ENCODE measurements around the gene SUCLG1. TPM values are rescaled to one million over a fixed set of nuclear protein-coding genes. Genes with fewer than 3 reads are reported as not detected.

Gene SUCLG1
- 10 to 100 TPM; 33.6 to 41.9 TPM for total RNA-seq
- polyA plus RNA-seq (2013, experiment 1 of 2) = 53.4 TPM
- polyA plus RNA-seq (2013, experiment 2 of 2) = 52.8 TPM
- long read RNA-seq, experiment 1, transcript SUCLG1-201 (9 exons, 1,475 nt) = major isoform, 16 of 27 reads
- long read RNA-seq, experiment 1, partial matches to known transcripts = 5 of 27 reads
- long read RNA-seq, experiment 1, other reads (novel, unspliced or antisense) = 5 of 27 reads
- long read RNA-seq, experiment 2, transcript SUCLG1-201 (9 exons, 1,475 nt) = major isoform, 37 of 40 reads
- long read RNA-seq, experiment 2, partial matches to known transcripts = 2 of 40 reads
- long read RNA-seq, experiment 2, other reads (novel, unspliced or antisense) = 1 of 40 reads
- long read RNA-seq, experiment 3, transcript SUCLG1-201 (9 exons, 1,475 nt) = major isoform, 106 of 120 reads
- long read RNA-seq, experiment 3, partial matches to known transcripts = 3 of 120 reads
- long read RNA-seq, experiment 3, other reads (novel, unspliced or antisense) = 11 of 120 reads
- long read RNA-seq, experiment 4, transcript SUCLG1-201 (9 exons, 1,475 nt) = major isoform, 80 of 80 reads
- long read RNA-seq, experiment 4, partial matches to known transcripts = 0 of 80 reads
- long read RNA-seq, experiment 4, other reads (novel, unspliced or antisense) = 0 of 80 reads

GRCh38 chr2:84459018-84459943 lies at the start of gene SUCLG1:
Gene SUCLG1 (minus strand): TSS chr2:84459280. CDS start chr2:84459269, 11 bp downstream.
- H3K27me3 Mint-ChIP-seq (ENCODE audit: insufficient read depth) = no peaks in the 10 kb centered on the region

GRCh38 chr2:84498150-84498799 lies 39.2 kb upstream of the SUCLG1 start:
- no peak for TF ChIP-seq CTCF (conservative IDR thresholded peaks at IDR 0.05)
- Mint-ChIP-seq H3K4me1 (no peaks in the 10 kb centered on the region), H3K9me3 (no peaks in the 10 kb centered on the region), H3K27ac (no peak overlapping the region), H3K36me3 (ENCODE audit: low read depth) (no peaks in the 10 kb centered on the region), H3K4me3 (no peak overlapping the region), H3K27me3 (ENCODE audit: insufficient read depth) (peaks cover 5% of the 10 kb centered on the region)
- H3K27ac ChIP-seq (ENCODE audit: low read depth, low read length) = no peak overlapping the region
- DNase-seq = no peak
- no peak overlapping the region for H3K9ac ChIP-seq (ENCODE audit: extremely low read depth, low read length, poor library complexity, severe bottlenecking)
- H3K4me1 ChIP-seq (ENCODE audit: control insufficient read depth, insufficient read depth, low read length) = no peaks in the 10 kb centered on the region
- no peaks in the 10 kb centered on the region for H3K36me3 ChIP-seq (ENCODE audit: control insufficient read depth, insufficient read depth, low read length)
- no peak overlapping the region for H3K4me3 ChIP-seq (ENCODE audit: low read length)
- no peaks in the 10 kb centered on the region for H3K27me3 ChIP-seq (ENCODE audit: control insufficient read depth, insufficient read depth, low read length, poor library complexity, severe bottlenecking)
- no peaks in the 10 kb centered on the region for H3K9me3 ChIP-seq (ENCODE audit: control insufficient read depth, low read length)

More at GRCh38 chr2:84459018-84459943, at the start of gene SUCLG1:
- Histone ChIP-seq H3K4me1 (ENCODE audit: control insufficient read depth, insufficient read depth, low read length) (no peaks in the 10 kb centered on the region), H3K9ac (ENCODE audit: extremely low read depth, low read length, poor library complexity, severe bottlenecking) (peak within 1 kb of the TSS; percentile 67), H3K4me3 (ENCODE audit: low read length) (peak within 1 kb of the TSS; percentile 85), H3K27ac (ENCODE audit: low read depth, low read length) (peak within 1 kb of the TSS; percentile 65), H3K27me3 (ENCODE audit: control insufficient read depth, insufficient read depth, low read length, poor library complexity, severe bottlenecking) (no peaks in the 10 kb centered on the region), H3K36me3 (ENCODE audit: control insufficient read depth, insufficient read depth, low read length) (no peaks in the 10 kb centered on the region), H3K9me3 (ENCODE audit: control insufficient read depth, low read length) (peaks cover 18% of the 10 kb centered on the region)
- Mint-ChIP-seq H3K36me3 (ENCODE audit: low read depth) (no peaks in the 10 kb centered on the region), H3K4me3 (peak within 1 kb of the TSS; percentile 89), H3K27ac (peak within 1 kb of the TSS; percentile 97), H3K9me3 (peaks cover 5% of the 10 kb centered on the region), H3K4me1 (peaks cover 41% of the 10 kb centered on the region)
- DNase-seq = peak; percentile 91
- no peak for TF ChIP-seq CTCF (conservative IDR thresholded peaks at IDR 0.05)
- 0 to 1% methylated on average over 25 to 57 of the region's 57 CpGs for WGBS, 2 experiments (ENCODE audit: insufficient coverage in 1 of 2, insufficient read length in 1 of 2)

- TF ChIP-seq CTCF (conservative IDR thresholded peaks at IDR 0.05) = no peak
- 93% methylated on average over 2 to 3 of the region's 3 CpGs for WGBS, 2 experiments (ENCODE audit: insufficient coverage in 1 of 2, insufficient read length in 1 of 2)
- Histone ChIP-seq H3K9ac (ENCODE audit: extremely low read depth, low read length, poor library complexity, severe bottlenecking) (no peak overlapping the region), H3K36me3 (ENCODE audit: control insufficient read depth, insufficient read depth, low read length) (no peaks in the 10 kb centered on the region), H3K9me3 (ENCODE audit: control insufficient read depth, low read length) (no peaks in the 10 kb centered on the region), H3K27ac (ENCODE audit: low read depth, low read length) (no peak overlapping the region), H3K4me1 (ENCODE audit: control insufficient read depth, insufficient read depth, low read length) (no peaks in the 10 kb centered on the region), H3K27me3 (ENCODE audit: control insufficient read depth, insufficient read depth, low read length, poor library complexity, severe bottlenecking) (no peaks in the 10 kb centered on the region), H3K4me3 (ENCODE audit: low read length) (no peak overlapping the region)
- H3K36me3 Mint-ChIP-seq (ENCODE audit: low read depth) = no peaks in the 10 kb centered on the region
- no peak overlapping the region for H3K4me3 Mint-ChIP-seq
- no peak for DNase-seq
- H3K9me3 Mint-ChIP-seq = no peaks in the 10 kb centered on the region
- no peaks in the 10 kb centered on the region for H3K4me1 Mint-ChIP-seq
- H3K27me3 Mint-ChIP-seq (ENCODE audit: insufficient read depth) = peaks cover 5% of the 10 kb centered on the region
- no peak overlapping the region for H3K27ac Mint-ChIP-seq
These were observed 38.2 kb upstream of the SUCLG1 start for GRCh38 chr2:84497285-84497684.

Measured in endodermal cell (in vitro differentiated cells).